Stimulated activated CD4-positive, alpha-beta T cell treated with anti-CD3 and anti-CD28 coated beads, TNF-alpha, amount 100 ng/mL, for 4 hours (primary cell): Measurements from ENCODE around the gene NCS1.
A peak's percentile ranks its signal among the peaks of the same experiment; 100 is the strongest.

Experiments
- DNase-seq, 3 experiments: peaks; one replicate each; pipeline ENCODE4 v3.0.0-alpha.2; 2020; ENCODE audit warnings: low read depth in 3 of 3

Gene NCS1

GRCh38 chr9:130172161-130172857 lies at the start of gene NCS1:
NCS1 (plus strand) TSS chr9:130172404; CDS start chr9:130172664, 260 bp downstream.
- peak; percentile 26 to 50 (median 31) for DNase-seq

GRCh38 chr9:130122456-130122855 lies 49.7 kb upstream of the NCS1 start:
- DNase-seq = no peak

DNA sequence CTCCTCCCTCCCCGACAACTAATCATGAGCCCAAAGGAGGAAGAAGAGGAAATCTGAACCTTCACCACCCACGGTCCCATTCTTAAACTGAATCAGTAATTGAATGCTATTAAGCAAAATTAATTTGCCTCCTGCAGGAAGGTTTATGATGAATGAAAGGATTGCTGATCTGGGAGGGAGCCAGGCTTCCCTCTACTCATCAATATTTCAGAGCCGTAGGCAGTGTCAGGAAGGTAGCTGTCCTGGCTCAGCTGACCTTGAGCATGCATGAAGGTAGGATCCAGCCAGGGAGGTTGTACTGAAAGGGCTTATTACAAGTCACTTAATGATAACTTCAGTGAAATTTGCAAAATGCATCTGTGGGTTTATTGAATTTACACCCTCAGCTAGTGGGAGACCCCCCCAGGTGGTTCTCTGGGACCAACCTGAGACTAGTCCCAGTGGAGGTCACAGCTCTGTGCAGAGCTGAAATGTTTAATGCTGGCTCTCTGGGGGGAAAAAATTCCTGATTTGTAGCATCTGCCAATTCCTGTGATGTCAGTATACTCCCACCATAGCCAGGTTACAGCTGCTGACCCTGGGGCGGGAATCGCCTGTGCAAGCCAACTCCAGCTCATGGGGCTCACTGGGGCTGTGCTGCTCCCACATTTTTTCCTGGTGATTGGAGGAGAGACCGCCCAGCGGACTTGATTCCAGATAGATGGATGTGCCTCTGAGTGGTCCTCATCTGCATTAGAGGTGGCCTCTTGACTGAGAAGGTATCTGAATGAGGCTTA lies 47.9 kb upstream of the NCS1 start:
- no peak for DNase-seq

DNA sequence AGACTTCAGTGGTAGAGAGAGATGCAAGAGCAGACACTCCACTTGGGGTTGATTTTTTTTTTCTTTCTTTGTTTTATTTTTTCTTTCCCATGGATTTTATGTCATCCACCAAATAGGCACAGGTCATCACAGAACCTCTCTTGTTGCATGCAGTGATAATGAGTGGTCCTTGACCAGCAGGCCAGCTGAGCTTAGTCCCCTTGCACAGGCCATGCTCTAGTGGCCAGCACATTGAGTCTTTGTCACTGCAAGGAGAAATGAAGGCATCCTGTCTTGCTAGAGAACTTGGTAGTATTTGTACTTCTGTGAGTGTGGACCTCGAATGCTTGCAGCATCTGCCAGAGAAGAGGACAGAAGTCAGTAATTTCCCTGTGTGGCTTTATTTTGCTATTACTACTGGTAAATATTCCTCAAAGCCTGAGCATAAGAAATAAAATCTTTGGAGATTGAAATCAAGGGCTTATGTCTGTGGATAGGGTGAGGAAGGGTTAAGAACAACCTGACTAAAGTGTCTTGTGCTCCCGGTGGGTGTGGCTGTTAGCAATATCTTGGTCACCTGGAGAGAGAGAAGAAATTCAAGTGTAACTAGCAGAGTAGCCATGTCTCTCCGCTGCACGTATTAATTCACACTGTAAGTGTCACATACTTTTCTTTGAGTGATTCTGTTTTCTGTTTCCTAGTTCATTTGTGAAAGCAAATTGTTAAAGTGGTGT lies 45.3 kb upstream of the NCS1 start:
- DNase-seq = no peak

DNA sequence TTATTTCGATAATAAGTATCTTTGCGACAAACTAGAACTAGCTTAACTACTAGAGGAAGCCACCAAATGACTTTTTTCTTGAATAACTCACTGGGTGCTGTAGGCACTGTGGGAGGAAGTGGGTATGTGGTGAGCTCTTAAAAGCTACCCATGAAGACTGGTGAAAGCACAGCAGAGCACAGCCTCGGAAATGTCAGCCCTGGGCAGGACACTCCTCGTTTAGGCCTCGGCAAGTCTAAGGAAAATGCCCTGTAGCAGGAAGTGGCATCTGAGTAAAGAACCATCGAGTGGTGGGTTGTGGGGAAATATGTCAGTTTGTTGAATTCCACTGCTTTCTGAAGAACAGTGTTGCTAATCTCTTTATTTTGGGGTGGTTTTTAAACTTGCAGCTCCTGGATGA lies 44.0 kb upstream of the NCS1 start:
- peak in 2 of 3 experiments; percentile 44 to 65 for DNase-seq

- peak; percentile 34 to 46 (median 43) for DNase-seq
Observed at GRCh38 chr9:130128733-130129431, 43.3 kb upstream of the NCS1 start.

DNA sequence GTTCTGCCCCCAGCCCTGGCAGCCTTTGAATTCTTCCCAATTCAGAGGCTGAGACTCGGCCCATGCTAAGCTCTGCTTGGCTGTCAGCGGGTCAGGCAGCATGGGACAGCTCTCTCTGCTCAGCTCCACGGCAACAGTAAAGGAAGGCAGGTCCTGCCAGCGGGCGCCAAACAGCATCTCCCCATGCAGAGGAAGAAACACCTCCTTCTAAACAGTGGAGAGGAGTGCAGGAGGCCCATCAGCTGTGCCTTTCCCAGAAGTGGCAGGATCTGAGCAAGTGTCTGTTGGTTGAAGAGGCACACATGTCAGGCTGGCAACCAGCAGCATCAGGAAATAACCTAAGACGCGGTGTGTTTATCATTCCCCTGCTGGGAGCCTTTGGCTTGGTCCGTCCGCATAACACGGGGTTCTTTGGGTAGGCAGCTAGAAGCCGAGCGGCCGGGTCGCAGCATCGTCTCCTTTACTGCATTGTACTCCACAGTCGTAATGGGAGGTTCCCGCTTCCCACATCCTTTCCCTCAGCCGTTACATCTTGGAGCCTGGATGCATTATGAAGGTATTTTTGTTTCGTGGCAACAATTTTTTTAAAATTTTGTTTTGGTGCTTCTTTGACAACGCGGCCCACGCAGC lies 42.7 kb upstream of the NCS1 start:
- no peak for DNase-seq

- no peak for DNase-seq
Observed at GRCh38 chr9:130132746-130133145, 39.5 kb upstream of the NCS1 start.

DNA sequence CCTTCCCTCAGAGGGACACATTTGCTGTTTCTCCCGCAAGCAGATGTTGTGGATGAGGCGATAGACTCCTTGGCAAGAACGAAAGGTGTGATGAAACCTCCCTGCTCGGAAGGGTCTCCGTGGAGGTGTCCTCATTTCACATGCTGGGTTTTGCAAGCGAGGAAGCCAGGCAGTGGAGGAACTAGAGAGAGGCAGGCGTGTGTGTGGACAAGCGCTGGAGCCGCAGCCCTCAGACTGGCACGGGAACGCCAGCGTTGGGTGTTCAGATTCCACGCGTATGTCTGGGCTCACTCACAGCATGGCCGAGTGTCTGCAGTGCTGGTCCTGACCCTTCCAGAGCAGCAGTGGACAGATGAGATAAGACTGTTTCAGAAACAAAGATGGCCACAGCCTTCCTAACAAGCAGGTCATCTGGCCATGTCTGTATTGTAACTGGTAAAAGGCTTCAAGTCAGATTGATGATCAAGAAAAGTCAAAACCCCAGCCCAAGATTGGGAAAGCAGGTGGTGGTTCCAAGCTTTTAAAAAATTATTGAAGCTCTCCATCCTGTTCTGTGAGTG lies 35.0 kb upstream of the NCS1 start:
- DNase-seq = no peak

GRCh38 chr9:130137641-130138081 lies 34.5 kb upstream of the NCS1 start:
- DNase-seq = no peak

DNA sequence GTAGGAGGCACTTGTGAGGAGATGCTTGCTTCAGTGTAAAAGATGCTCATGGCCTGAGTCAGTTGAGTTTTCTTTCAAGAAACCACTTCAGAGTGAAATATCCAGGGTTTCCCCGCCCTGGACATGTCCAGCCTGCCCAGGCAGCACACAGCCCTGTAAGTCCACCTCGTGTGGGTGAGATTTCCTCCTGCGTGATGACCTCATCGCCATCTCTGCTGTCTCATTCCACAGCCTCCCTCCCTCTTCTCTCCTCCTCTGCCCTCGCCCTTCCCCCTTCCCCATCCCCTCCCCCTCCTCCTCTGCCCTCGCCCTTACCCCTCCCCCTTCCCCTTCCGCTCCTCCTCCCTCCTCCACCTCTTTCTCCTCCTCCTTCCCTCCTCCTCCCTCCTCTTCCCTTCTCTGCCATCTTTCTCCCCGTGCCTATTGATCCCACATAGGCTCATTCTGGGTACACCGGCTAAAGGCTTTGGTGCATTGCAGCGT lies 34.0 kb upstream of the NCS1 start:
- no peak for DNase-seq

GRCh38 chr9:130138791-130139190 lies 33.4 kb upstream of the NCS1 start:
- no peak for DNase-seq

DNA sequence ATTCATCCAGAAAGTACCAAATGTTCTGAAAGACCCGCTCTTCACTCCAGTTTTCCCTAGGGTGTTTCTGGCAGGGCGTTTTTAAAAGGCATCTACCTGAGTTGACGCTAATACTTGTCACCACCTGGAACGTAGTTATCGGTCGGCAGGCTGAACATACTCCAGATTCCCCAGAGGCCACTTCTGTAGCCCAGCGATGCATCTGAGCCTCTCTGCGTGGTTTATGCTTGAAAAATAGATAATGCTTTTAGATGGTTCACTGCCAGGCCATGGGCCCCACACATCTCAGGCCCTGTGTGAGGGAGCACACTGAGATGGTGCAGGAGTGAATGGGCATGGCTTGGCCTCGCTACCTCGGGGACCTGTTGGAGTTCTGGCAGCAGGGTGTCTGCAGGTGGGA lies 33.0 kb upstream of the NCS1 start:
- no peak for DNase-seq

- no peak for DNase-seq
Observed at GRCh38 chr9:130140706-130141105, 31.5 kb upstream of the NCS1 start.

DNA sequence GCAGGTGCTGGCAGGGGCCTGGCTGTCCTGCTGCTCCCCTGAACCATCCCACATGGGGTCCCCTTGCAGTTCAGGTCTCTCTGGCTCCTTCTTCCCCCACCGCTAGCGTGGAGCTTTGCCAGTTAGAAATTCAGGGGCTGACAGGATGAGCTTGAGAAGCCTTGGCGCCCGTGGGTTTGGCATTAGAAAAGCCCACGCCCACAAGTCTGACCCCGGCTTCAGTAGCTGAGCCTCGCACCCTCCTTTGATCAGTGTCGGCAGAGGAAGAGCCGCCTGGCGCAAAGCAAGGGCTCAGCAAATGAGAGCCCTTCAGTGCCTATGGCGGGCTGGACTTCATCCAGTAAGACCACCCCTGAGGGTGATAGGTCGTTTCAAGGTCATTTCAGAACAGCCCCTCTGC lies 30.1 kb upstream of the NCS1 start:
- DNase-seq = no peak

GRCh38 chr9:130142641-130143040 lies 29.6 kb upstream of the NCS1 start:
- no peak for DNase-seq

- DNase-seq = no peak
Observed at GRCh38 chr9:130143279-130143893, 28.8 kb upstream of the NCS1 start.

DNA sequence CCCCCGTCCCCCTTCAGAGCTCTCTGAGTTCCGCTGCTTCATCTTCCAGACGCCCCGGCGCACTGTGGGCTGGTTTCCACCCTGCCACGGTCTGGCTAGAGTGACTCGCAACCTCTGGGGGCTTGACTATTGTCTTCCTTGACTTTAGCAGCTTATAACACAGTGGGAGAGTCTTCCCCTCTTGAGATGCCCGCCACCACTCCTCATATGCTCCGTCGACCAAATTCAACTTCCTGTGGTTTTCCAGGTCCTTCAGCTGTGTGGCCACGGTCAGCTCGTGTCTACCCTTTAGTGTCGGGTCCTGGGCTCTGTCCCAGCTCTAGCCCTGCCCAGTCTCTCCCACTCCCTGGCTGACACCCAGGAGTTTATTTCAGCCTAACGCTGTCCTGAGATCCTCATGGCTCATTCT lies 28.2 kb upstream of the NCS1 start:
- DNase-seq = no peak

- DNase-seq = no peak
Observed at GRCh38 chr9:130144703-130145102, 27.5 kb upstream of the NCS1 start.

GRCh38 chr9:130145658-130146057 lies 26.5 kb upstream of the NCS1 start:
- no peak for DNase-seq

DNA sequence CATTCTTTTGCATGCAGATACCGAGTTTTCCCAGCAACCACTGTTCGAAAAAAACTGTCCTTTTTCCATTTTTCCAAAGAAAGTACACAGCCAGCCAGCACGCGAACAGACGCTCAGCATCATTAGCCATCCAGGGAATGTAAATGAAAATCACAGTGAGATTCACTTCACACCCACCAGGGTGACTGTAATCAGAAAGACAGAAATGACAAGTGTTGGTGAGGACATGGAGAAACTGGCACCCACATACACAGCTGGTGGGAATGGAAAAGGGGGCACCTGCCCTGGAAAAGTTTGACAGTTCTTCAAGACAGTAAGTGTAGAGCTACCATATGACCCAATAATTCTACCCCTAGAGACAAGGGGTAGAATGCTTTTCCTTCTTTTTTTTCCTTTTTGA lies 25.0 kb upstream of the NCS1 start:
- no peak for DNase-seq
